NB4 (cell line): ENCODE results near the gene SUFU.
"Not testable (repeated sequence)": the region's sequence is repeated elsewhere in the genome, so short reads cannot be mapped to it uniquely, and the experiment has no call there.

ENCODE experiments used
- DNase-seq: peaks from one replicate; pipeline ENCODE4 v3.0.0; 2010; ENCODE audit warnings: low read depth
- H3K4me3 ChIP-seq: one replicate; pipeline ENCODE4 v1.5.1; 2011; ENCODE audit warnings: mild to moderate bottlenecking, low read depth, low read length, moderate library complexity
- CTCF ChIP-seq: IDR thresholded peaks from one replicate; pipeline ENCODE4 v1.5.1; 2012; ENCODE audit warnings: low read depth, low read length
- MAX ChIP-seq: IDR thresholded peaks from 2 replicates; pipeline ENCODE4 v1.6.1; 2011; ENCODE audit warnings: low read depth, low read length
- MYC ChIP-seq: IDR thresholded peaks from 2 replicates; pipeline ENCODE4 v1.6.1; 2011; ENCODE audit warnings: low read depth, low read length
- POLR2A ChIP-seq: IDR thresholded peaks from 2 replicates; pipeline ENCODE4 v1.6.1; 2011; ENCODE audit warnings: mild to moderate bottlenecking; ENCODE audit not compliant: insufficient read length; ENCODE audit errors: extremely low read depth

Gene SUFU

GRCh38 chr10:102660888-102661657 is 157.3 kb downstream of the SUFU start:
- TF ChIP-seq MAX: no peak
- TF ChIP-seq POLR2A: no peak
- no peak for TF ChIP-seq CTCF
- no peak for TF ChIP-seq MYC
- no peak overlapping the region for H3K4me3 ChIP-seq
- peak; percentile 75 for DNase-seq

- DNase-seq: no peak
- TF ChIP-seq MYC (no peak), MAX (no peak), CTCF (no peak), POLR2A (no peak)
- no peak overlapping the region for H3K4me3 ChIP-seq
Measured at GRCh38 chr10:102661658-102662028, 157.9 kb downstream of the SUFU start.

- H3K4me3 ChIP-seq: no peak overlapping the region
- TF ChIP-seq MYC: no peak
- no peak for TF ChIP-seq POLR2A
- no peak for TF ChIP-seq CTCF
- no peak for TF ChIP-seq MAX
Measured at GRCh38 chr10:102665904-102666509, 162.2 kb downstream of the SUFU start.

GRCh38 chr10:102667411-102667810 is 163.6 kb downstream of the SUFU start:
- not testable (repeated sequence) for H3K4me3 ChIP-seq, DNase-seq

More at GRCh38 chr10:102665904-102666509, 162.2 kb downstream of the SUFU start:
- DNase-seq: no peak

- TF ChIP-seq POLR2A (no peak), MYC (no peak), CTCF (no peak), MAX (no peak)
- DNase-seq: no peak
- no peak overlapping the region for H3K4me3 ChIP-seq
Measured at GRCh38 chr10:102668326-102669107, 164.7 kb downstream of the SUFU start.
